GM10266 (cell line): ENCODE measurements around the gene UBE2I.

ENCODE experiments used
- DNase-seq: peaks from one replicate; pipeline ENCODE4 v3.0.0; 2012; ENCODE audit errors: extremely low spot score
- CTCF ChIP-seq: IDR thresholded peaks from 2 replicates; pipeline ENCODE4 v1.5.1; 2012; ENCODE audit warnings: mild to moderate bottlenecking, low read depth; ENCODE audit not compliant: control insufficient read depth, insufficient read depth; ENCODE audit errors: missing control alignments

The UBE2I gene

DNA sequence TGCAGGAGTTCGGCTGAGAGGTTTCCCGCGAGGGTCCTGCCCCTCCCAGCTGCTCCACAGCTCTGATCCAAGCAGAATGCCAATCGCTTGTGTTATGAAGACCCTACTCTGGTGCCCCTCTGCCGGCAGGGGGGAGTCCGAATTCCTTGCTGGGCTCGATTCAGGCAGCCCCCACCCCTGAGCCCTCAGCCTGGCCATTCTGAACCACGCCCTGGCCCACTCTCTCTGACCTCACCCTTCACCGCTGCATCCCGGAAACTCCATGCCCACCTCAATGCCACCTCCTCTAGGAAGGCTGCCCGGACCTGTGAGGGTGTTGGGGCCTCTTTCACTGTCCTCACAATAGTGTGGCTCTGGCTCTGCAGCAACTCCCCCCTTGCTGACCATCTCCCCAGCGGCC is 7.9 kb upstream of the UBE2I start:
- DNase-seq: no peak
- TF ChIP-seq CTCF: no peak

DNA sequence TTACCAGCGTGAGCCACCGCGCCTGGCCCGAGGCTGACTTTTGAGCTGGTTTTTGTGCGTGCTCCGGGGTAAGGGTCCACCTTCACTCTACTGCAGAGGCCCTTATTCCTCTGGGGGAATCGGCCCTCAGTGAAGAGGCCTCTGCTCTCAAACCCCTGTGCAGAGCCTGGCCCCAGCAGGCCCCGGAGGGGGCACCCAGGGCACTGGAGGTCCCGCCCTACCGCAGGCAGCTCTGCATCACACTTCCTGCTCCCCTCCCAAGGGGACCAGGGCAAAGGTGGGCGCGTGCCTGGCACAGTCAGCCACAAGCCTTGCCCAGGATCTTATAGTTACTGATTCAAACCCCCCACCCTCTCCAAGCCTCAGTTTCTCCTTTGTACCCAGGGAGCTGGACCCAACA is 3.6 kb upstream of the UBE2I start:
- DNase-seq: no peak
- no peak for TF ChIP-seq CTCF

DNA sequence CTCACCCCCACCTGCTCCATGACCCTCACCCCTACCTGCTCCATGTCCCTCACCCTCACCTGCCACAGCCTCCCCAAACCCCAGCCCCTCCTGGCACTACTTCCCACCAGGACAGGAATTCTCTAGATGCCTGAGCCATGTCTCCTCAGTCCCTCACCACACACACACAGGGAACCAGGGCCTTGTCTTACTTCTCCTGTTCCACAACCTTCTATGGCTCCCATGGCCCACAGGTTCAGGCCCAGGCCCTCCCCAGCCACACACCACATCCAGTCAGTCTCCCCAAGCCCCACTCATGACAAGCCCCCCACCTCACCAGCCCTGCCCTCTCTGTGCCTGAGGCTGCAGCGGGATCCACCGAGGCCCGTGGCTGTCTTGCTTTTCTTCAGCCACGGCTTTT is 3.1 kb upstream of the UBE2I start:
- TF ChIP-seq CTCF: no peak
- no peak for DNase-seq

- TF ChIP-seq CTCF: no peak
- DNase-seq: no peak
These were observed 1.1 kb upstream of the UBE2I start for GRCh38 chr16:1308036-1308976.

- TF ChIP-seq CTCF: no peak
- DNase-seq: no peak
These were observed 724 bp downstream of the UBE2I start for GRCh38 chr16:1309888-1310831.

GRCh38 chr16:1310832-1311200 is 1.4 kb downstream of the UBE2I start:
- no peak for TF ChIP-seq CTCF
- DNase-seq: no peak

GRCh38 chr16:1311212-1311737 is 1.8 kb downstream of the UBE2I start:
- TF ChIP-seq CTCF: no peak
- DNase-seq: no peak
